ENCODE measurements around the gene GID8. TPM values are rescaled to one million over a fixed set of nuclear protein-coding genes. Genes with fewer than 3 reads are reported as not detected.

Gene GID8
- total RNA-seq, 4 donors from 2014 or later: 16.4 to 48.6 (median 40.0) TPM

DNA sequence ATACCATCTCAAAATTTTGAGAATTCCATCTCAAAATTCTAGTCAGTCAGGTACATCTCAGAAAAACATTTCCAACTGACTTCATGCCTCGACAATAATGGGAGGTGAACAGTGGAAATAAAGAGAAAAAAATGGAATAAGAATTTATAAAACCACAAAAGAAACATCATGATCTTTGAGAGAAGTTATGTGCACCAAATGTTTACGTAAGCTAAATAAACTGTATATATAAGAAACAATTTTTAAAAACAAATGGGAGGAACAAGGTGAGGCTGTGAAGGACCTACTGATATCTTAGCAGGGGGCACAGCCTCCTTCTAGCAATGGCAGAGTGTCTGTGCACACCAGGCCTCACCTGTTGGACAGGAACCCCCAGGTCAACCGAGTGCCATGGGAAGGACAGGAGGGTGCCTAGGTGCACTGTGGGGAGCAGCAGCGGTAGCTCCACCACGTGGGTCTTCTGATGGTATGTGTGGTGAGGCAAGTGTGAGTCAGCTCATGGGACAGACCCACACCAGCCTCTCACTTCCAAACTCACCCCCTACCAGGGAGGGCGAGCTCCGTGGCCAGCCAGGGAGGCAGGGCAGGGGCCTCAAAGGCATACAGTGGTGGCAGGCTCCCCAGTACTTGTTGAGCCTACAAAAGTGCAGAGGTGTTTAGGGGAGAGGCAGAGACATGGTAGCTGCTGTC is 34.9 kb upstream of the GID8 start:
- H3K27ac ChIP-seq: no peak overlapping the region
- no peaks in the 10 kb centered on the region for H3K36me3 ChIP-seq
- no peak for TF ChIP-seq POLR2A (IDR thresholded peaks at IDR 0.05)
- TF ChIP-seq, protein P1, sequence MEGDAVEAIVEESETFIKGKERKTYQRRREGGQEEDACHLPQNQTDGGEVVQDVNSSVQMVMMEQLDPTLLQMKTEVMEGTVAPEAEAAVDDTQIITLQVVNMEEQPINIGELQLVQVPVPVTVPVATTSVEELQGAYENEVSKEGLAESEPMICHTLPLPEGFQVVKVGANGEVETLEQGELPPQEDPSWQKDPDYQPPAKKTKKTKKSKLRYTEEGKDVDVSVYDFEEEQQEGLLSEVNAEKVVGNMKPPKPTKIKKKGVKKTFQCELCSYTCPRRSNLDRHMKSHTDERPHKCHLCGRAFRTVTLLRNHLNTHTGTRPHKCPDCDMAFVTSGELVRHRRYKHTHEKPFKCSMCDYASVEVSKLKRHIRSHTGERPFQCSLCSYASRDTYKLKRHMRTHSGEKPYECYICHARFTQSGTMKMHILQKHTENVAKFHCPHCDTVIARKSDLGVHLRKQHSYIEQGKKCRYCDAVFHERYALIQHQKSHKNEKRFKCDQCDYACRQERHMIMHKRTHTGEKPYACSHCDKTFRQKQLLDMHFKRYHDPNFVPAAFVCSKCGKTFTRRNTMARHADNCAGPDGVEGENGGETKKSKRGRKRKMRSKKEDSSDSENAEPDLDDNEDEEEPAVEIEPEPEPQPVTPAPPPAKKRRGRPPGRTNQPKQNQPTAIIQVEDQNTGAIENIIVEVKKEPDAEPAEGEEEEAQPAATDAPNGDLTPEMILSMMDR (IDR thresholded peaks at IDR 0.05): no peak
- DNase-seq: no peak
- H3K4me3 ChIP-seq: no peak overlapping the region
- no peaks in the 10 kb centered on the region for H3K27me3 ChIP-seq
- intact Hi-C loops (cut with DNase I; ENCODE audit: low total_unique reads): no loop called here
- H3K4me1 ChIP-seq: peaks cover 5 to 8% of the 10 kb centered on the region in 2 donors
- H3K9me3 ChIP-seq: no peaks in the 10 kb centered on the region

DNA sequence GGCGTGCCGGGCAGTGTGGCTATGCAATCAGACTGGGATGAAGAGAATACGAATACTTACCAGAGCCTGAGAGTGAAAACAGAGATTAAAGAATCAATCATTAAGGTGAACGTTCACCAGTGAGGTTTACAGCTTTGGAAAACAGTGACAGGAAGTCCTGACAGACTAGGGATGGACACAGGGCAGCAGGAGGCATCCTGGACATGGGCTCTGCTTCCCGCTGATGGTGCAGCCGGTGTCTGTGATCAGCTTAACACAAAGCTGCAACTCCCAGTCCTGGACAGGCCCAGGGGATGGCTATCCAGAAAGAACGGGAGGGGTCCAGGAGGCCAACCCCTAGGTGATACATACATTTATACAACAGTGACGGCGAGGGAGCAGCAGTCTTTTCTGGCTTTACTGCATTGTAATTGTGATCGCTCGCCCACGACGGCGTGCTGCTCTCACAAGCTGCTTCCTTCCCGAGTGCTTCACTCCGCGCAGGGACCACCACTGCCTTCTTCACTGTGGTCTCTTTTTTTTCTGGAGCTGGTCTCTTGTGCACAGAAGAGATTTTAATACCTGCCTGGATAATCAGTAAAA is 32.3 kb upstream of the GID8 start:
- Histone ChIP-seq H3K9me3 (no peaks in the 10 kb centered on the region), H3K4me3 (no peak overlapping the region), H3K27me3 (no peaks in the 10 kb centered on the region), H3K36me3 (no peaks in the 10 kb centered on the region), H3K27ac (no peak overlapping the region), H3K4me1 (no peaks in the 10 kb centered on the region)
- DNase-seq: no peak
- intact Hi-C loops (cut with DNase I; ENCODE audit: low total_unique reads): no loop called here
- no peak for TF ChIP-seq POLR2A (IDR thresholded peaks at IDR 0.05)
- TF ChIP-seq, protein P1 (IDR thresholded peaks at IDR 0.05): no peak

DNA sequence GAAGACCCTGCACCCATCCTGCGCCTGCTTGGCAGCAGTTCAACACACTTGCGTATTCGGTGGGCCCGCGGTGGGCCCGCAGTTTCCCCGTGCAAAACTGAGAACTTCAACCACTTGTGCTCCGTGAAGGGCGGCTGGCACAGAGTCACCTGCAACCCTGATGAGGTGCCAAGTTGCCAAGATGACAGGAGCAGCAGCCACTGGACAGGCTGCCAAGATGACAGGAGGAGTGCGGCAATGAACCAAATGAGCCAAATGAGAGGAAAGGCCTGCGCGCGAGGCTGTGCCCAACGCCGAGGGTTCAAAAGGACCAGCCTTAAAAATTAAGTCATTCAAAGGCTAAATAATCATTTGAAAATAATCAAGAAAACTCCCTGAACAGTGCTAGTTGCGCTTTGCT is 31.7 kb upstream of the GID8 start:
- H3K4me3 ChIP-seq: no peak overlapping the region
- intact Hi-C loops (cut with DNase I; ENCODE audit: low total_unique reads): no loop called here
- H3K27ac ChIP-seq: no peak overlapping the region
- no peak for DNase-seq
- no peaks in the 10 kb centered on the region for H3K9me3 ChIP-seq
- no peaks in the 10 kb centered on the region for H3K27me3 ChIP-seq
- no peak for TF ChIP-seq POLR2A (IDR thresholded peaks at IDR 0.05)
- TF ChIP-seq, protein P1 (IDR thresholded peaks at IDR 0.05): no peak
- no peaks in the 10 kb centered on the region for H3K36me3 ChIP-seq
- no peaks in the 10 kb centered on the region for H3K4me1 ChIP-seq

DNA sequence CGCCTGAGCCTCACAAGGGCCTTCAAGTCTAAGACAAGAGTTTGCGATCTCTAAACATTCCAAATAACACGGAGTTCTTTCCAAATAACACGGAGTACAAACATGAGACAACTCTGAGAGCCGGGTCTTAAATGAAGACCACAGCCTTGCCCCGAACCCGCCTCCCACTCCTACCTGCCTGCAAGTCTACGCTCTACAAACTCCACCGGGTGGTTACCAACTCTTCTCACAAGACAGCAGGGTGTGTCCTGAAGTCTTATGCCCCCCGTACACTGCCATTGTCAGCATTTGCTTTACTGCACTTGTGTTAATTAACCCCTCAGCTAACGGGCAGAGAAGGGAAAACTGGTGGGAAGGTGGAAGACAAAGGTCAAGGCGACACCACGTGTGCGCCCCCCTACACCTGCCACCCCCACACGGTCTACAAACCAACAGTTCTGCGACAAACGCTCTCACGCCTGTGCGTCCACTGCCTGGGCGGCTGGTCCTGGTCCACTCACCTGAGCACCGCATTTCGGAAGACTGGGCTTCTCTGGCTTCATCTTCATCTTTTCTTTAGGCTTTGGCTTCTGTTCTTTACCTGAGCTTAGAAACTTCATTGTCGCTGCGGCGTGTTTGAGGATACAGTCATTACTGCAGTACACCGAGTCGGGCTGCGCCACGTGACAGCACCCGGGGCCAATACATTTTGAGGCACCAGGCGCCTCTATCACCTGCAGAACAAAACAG is 31.1 kb upstream of the GID8 start:
- TF ChIP-seq, protein P1 (IDR thresholded peaks at IDR 0.05): no peak
- no peak for TF ChIP-seq POLR2A (IDR thresholded peaks at IDR 0.05)

More for the DNA sequence above, 31.1 kb upstream of the GID8 start:
- no peaks in the 10 kb centered on the region for H3K36me3 ChIP-seq
- no peaks in the 10 kb centered on the region for H3K4me1 ChIP-seq
- DNase-seq: no peak
- no peaks in the 10 kb centered on the region for H3K27me3 ChIP-seq
- H3K9me3 ChIP-seq: no peaks in the 10 kb centered on the region
- no peak overlapping the region for H3K27ac ChIP-seq
- intact Hi-C loops (cut with DNase I; ENCODE audit: low total_unique reads): no loop called here
- no peak overlapping the region for H3K4me3 ChIP-seq

Data from uterus (tissue), 4 donors.